ENCODE data around the gene THSD4.

THSD4 gene

GRCh38 chr15:71456362-71456761 lies 341.1 kb downstream of the THSD4 start:
- no peak for DNase-seq (ENCODE audit: low read depth)

GRCh38 chr15:71456811-71457210 lies 341.5 kb downstream of the THSD4 start:
- no peak for DNase-seq (ENCODE audit: low read depth)

- no peak for DNase-seq (ENCODE audit: low read depth)
Observed at GRCh38 chr15:71458089-71458660, 342.9 kb downstream of the THSD4 start.

- no peak for DNase-seq (ENCODE audit: low read depth)
Observed at GRCh38 chr15:71461748-71462147, 346.5 kb downstream of the THSD4 start.

GRCh38 chr15:71462638-71463037 lies 347.4 kb downstream of the THSD4 start:
- no peak for DNase-seq (ENCODE audit: low read depth)

GRCh38 chr15:71463156-71463665 lies 347.9 kb downstream of the THSD4 start:
- DNase-seq (ENCODE audit: low read depth) = no peak

GRCh38 chr15:71465131-71465955 lies 350.1 kb downstream of the THSD4 start:
- no peak for DNase-seq (ENCODE audit: low read depth)

GRCh38 chr15:71468715-71469114 lies 353.4 kb downstream of the THSD4 start:
- no peak for DNase-seq (ENCODE audit: low read depth)

GRCh38 chr15:71469413-71469812 lies 354.1 kb downstream of the THSD4 start:
- DNase-seq (ENCODE audit: low read depth) = no peak

GRCh38 chr15:71471347-71471746 lies 356.1 kb downstream of the THSD4 start:
- DNase-seq (ENCODE audit: low read depth) = no peak

- DNase-seq (ENCODE audit: low read depth) = no peak
Observed at GRCh38 chr15:71472566-71472965, 357.3 kb downstream of the THSD4 start.

- DNase-seq (ENCODE audit: low read depth) = no peak
Observed at GRCh38 chr15:71473751-71474150, 358.5 kb downstream of the THSD4 start.

- DNase-seq (ENCODE audit: low read depth) = no peak
Observed at GRCh38 chr15:71476823-71477222, 361.6 kb downstream of the THSD4 start.

GRCh38 chr15:71480556-71480955 lies 365.3 kb downstream of the THSD4 start:
- DNase-seq (ENCODE audit: low read depth) = no peak

- DNase-seq (ENCODE audit: low read depth) = no peak
Observed at GRCh38 chr15:71484080-71484479, 368.8 kb downstream of the THSD4 start.

- no peak for DNase-seq (ENCODE audit: low read depth)
Observed at GRCh38 chr15:71485094-71485693, 369.9 kb downstream of the THSD4 start.

GRCh38 chr15:71489570-71489969 lies 374.3 kb downstream of the THSD4 start:
- DNase-seq (ENCODE audit: low read depth) = no peak

GRCh38 chr15:71493526-71493925 lies 378.3 kb downstream of the THSD4 start:
- DNase-seq (ENCODE audit: low read depth) = no peak

GRCh38 chr15:71494563-71495397 lies 379.5 kb downstream of the THSD4 start:
- DNase-seq (ENCODE audit: low read depth) = no peak

GRCh38 chr15:71495398-71495780 lies 380.1 kb downstream of the THSD4 start:
- no peak for DNase-seq (ENCODE audit: low read depth)

GRCh38 chr15:71496336-71496955 lies 381.2 kb downstream of the THSD4 start:
- DNase-seq (ENCODE audit: low read depth) = no peak
